ENCODE measurements around the gene CMTM4. TPM values are rescaled to one million over a fixed set of nuclear protein-coding genes. Genes with fewer than 3 reads are reported as not detected.

Gene CMTM4
- total RNA-seq, 1 donor, result 13.3 TPM

DNA sequence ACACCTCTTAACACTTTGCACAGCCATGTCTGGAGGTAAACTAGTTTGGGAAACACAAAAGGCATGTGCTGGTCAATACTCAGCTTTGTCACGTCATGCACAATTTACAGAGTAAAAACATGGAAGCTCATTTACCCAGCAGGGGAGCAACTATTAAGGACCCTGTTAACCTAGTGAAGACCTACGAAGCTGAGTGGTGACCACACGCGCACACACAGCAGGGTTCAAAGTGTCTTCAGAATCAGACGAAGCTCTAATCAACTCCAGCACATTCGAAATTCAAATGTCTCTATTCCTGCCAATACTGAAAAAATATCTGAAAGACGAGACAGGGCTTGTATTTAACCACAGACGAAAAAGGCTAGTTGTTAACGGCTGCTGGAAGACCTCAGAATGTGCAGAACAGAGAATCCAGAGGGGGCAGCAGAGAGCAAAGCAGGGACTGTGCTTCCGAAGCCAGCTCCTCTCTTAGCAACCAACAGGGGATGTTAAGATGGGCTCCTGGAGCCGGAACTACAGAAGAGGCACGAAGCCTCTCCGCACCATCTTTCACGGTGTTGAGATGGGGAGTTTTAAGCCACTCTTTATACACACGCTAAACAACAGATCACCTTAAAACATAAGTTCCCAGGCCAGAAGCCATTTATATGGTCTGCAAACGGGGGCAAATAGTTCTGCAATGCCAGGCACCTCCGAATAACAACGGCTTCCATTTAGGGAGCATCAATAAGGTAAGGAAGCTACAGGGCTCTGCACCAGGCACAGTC, 45.7 kb downstream of the CMTM4 start:
- DNase-seq (ENCODE audit: low read depth), result peak; percentile 84
- peak overlapping the region; percentile 45 for H3K4me3 ChIP-seq (ENCODE audit: low read depth, low read length)
- TF ChIP-seq, protein P1, sequence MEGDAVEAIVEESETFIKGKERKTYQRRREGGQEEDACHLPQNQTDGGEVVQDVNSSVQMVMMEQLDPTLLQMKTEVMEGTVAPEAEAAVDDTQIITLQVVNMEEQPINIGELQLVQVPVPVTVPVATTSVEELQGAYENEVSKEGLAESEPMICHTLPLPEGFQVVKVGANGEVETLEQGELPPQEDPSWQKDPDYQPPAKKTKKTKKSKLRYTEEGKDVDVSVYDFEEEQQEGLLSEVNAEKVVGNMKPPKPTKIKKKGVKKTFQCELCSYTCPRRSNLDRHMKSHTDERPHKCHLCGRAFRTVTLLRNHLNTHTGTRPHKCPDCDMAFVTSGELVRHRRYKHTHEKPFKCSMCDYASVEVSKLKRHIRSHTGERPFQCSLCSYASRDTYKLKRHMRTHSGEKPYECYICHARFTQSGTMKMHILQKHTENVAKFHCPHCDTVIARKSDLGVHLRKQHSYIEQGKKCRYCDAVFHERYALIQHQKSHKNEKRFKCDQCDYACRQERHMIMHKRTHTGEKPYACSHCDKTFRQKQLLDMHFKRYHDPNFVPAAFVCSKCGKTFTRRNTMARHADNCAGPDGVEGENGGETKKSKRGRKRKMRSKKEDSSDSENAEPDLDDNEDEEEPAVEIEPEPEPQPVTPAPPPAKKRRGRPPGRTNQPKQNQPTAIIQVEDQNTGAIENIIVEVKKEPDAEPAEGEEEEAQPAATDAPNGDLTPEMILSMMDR (IDR thresholded peaks at IDR 0.05; ENCODE audit: insufficient read depth, low read length), result peak; percentile 99

DNA sequence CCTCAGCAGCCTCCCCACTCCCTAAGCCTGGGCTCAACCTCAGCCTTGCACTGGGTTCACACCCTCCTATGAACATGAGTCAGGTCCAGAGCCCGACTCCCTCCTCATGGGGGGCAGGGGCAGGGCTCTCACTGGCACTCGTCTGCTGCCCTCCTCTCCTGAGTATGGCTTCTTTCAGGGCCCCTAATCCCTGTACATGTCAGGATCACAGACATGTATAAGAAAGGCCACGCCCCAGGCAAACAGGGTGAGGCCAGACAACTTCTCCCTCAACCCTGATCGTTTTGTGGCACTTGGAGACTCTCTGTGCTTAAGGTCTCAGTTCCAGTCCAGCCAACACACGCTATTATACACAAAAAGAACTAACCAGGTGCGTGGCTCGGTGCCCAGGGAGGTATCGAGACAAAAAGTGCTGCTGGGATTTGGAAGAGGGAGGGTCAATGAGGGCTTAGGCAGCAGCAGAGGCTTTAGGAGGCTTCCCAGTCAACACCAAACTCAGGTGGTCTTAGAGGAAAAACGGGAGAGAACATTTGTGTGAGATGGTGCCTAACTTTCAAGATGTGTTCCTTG, 46.8 kb downstream of the CMTM4 start:
- no peak overlapping the region for H3K4me3 ChIP-seq (ENCODE audit: low read depth, low read length)
- no peak for DNase-seq (ENCODE audit: low read depth)
- TF ChIP-seq, protein P1 (IDR thresholded peaks at IDR 0.05; ENCODE audit: insufficient read depth, low read length), result no peak

DNA sequence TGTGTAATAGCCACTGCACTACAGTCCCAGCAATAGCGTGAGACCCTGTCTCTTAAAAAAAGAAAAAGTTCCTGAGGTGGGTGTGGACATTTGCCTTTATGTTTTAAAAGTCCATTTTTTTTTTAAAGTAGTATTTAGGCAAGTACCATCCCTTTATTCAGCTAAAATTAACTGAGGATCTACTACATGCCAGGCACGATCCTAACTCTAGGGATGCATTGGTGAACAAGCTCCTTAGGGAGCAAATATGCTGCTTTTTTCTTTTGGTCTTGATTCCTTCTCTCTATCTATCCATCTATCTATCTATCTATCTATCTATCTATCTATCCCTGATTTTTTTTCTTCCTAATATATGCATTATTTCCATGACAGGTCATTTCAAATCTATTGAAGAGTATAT, 47.4 kb downstream of the CMTM4 start:
- TF ChIP-seq, protein P1 (IDR thresholded peaks at IDR 0.05; ENCODE audit: insufficient read depth, low read length), result no peak
- no peak for DNase-seq (ENCODE audit: low read depth)

DNA sequence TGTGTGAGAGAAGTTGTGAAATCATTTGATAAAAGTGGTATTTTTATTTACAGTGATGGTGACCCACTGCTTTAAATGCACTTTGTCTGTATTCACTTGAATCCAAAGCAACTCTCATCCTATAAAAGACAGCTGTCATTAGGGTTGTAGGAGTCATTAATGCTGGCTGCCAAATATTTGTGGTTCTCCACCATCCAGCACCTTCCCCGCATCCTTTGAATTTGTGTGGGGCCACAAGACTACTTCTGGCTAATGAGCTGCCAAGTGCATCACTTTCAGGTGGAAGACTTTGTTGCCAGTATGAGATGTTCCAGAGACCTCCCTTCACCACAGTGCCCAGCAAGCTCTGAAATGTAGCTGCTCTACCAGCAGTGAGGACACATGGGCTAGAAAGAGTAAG, 48.7 kb downstream of the CMTM4 start:
- TF ChIP-seq, protein P1 (IDR thresholded peaks at IDR 0.05; ENCODE audit: insufficient read depth, low read length), result no peak
- no peak for DNase-seq (ENCODE audit: low read depth)

More for the DNA sequence above, 47.4 kb downstream of the CMTM4 start:
- no peak overlapping the region for H3K4me3 ChIP-seq (ENCODE audit: low read depth, low read length)

DNA sequence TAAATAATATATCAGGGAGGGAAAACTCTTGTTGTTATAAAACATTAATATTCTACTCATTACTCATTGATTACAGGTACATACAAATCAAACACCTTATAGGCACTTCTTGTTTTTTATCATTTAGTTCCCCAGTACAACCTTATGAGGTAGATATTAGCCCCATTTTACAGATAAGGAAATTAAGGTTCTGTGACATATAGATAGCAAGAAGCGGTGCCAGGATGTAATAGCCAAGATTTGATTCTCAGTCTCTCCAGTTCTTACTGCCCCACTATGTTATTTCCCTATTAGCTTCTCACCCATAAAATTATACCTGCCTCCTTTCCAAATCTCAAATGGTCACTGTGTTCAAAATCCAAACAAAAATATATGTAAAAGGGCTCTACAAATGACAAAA, 55.2 kb downstream of the CMTM4 start:
- TF ChIP-seq, protein P1 (IDR thresholded peaks at IDR 0.05; ENCODE audit: insufficient read depth, low read length), result no peak
- no peak for DNase-seq (ENCODE audit: low read depth)
- no peak overlapping the region for H3K4me3 ChIP-seq (ENCODE audit: low read depth, low read length)

More for the DNA sequence above, 48.7 kb downstream of the CMTM4 start:
- H3K4me3 ChIP-seq (ENCODE audit: low read depth, low read length), result no peak overlapping the region

DNA sequence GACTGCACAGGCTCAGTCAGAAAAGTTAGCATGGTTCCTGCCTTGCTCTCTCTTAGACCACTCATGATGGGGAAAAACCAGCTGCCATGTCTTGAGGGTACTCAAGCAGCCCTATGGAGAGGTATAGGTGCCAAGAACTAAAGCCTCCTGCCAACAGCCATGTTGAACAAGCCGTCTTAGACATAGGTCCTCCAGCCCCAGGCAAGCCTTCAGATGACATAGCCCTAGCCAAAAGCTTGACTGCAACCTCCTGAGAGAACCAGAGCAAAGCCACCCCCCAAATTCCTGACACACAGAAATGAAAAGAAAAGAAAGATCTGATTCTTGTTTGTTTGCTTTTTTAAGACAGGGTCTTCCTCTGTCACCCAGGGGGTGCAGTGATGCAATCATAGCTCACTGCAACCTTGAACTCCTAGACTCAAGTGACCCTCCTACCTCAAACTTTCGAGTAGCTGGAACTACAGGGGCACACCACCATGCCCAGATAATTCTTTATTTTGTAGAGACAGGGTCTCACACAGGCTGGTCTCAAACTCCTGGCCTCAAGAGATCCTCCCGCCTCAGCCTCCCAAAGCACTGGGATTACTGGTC, 55.7 kb downstream of the CMTM4 start:
- TF ChIP-seq, protein P1 (IDR thresholded peaks at IDR 0.05; ENCODE audit: insufficient read depth, low read length), result no peak
- no peak for DNase-seq (ENCODE audit: low read depth)
- H3K4me3 ChIP-seq (ENCODE audit: low read depth, low read length), result no peak overlapping the region
